BJ (cell line): ENCODE measurements around the gene OR51M1. TPM values are rescaled to one million over a fixed set of nuclear protein-coding genes. Genes with fewer than 3 reads are reported as not detected.
"Not testable (repeated sequence)": the region's sequence is repeated elsewhere in the genome, so short reads cannot be mapped to it uniquely, and the experiment has no call there.

Source experiments
- CTCF ChIA-PET: fragments of 350-600 bp; formaldehyde crosslinking; extraction: SDS; loops from one replicate; lab custom pipeline; 2021; ENCODE audit warnings: antibody characterized with exemption, inconsistent platforms; lab: Yijun Ruan, JAX
- POLR2A ChIA-PET: fragments of 300-600 bp; sonication (Branson Sonifier 250); formaldehyde crosslinking; extraction: SDS; loops from one replicate; lab custom pipeline; 2021; ENCODE audit warnings: antibody characterized with exemption; lab: Charles Lee
- DNase-seq: peaks from one replicate; pipeline ENCODE4 v3.0.0-alpha.2; 2011; ENCODE audit warnings: low read depth
- H3K27me3 ChIP-seq: 2 replicates; pipeline ENCODE4 v1.6.0; 2011; ENCODE audit warnings: low read length; ENCODE audit not compliant: control insufficient read depth, insufficient read depth
- H3K36me3 ChIP-seq: 2 replicates; pipeline ENCODE4 v1.5.1; 2011; ENCODE audit warnings: low read length; ENCODE audit not compliant: control insufficient read depth, insufficient read depth
- H3K4me3 ChIP-seq: 2 replicates; pipeline ENCODE4 v1.5.1; 2011; ENCODE audit warnings: low read depth, mild to moderate bottlenecking, control low read depth, low read length
- CTCF ChIP-seq: IDR thresholded peaks from 2 replicates; pipeline ENCODE4 v1.5.1; 2011; ENCODE audit warnings: low read depth, mild to moderate bottlenecking, control low read depth, inconsistent platforms, low read length, moderate library complexity; ENCODE audit not compliant: insufficient read depth
- polyA minus RNA-seq: library from RNA; depleted of rRNA, polyadenylated mRNA; stranded (reverse); fragments of >200 nt; gene quantifications from 2 replicates; pipeline ENCODE4 v1.2.3, GENCODE V29; 2011; rRNA and poly(A)+ RNA removed
- polyA plus RNA-seq: library from polyadenylated mRNA; depleted of rRNA; stranded (reverse); fragments of >200 nt; gene quantifications from 2 replicates; pipeline ENCODE4 v1.2.3, GENCODE V29; 2011; rRNA removed

Gene OR51M1
- not detected in 2 replicates for polyA plus RNA-seq
- polyA minus RNA-seq = not detected in 2 replicates

- H3K4me3 ChIP-seq = no peak within 1 kb of the TSS
- ChIA-PET CTCF (interaction anchor here (0.9 kb wide), 1 partner anchor 13 kb away, joined by 3 read pairs; no protein-coding TSS in a partner anchor), POLR2A (no interaction called here)
- H3K36me3 ChIP-seq = no peaks in the 10 kb centered on the region
- H3K27me3 ChIP-seq = no peaks in the 10 kb centered on the region
- no peak for TF ChIP-seq CTCF
- no peak for DNase-seq
Measured at GRCh38 chr11:5383576-5383975, at the start of gene OR51M1. OR51M1 (plus strand) TSS chr11:5383812; CDS start chr11:5389399, 5,587 bp downstream.

GRCh38 chr11:5335170-5335569, 48.4 kb upstream of the OR51M1 start:
- H3K36me3 ChIP-seq = no peaks in the 10 kb centered on the region
- no peak overlapping the region for H3K4me3 ChIP-seq
- ChIA-PET POLR2A (no interaction called here), CTCF (interaction anchor here (0.8 kb wide), 1 partner anchor 93 kb away, joined by 3 read pairs; no protein-coding TSS in a partner anchor)
- no peak for DNase-seq
- H3K27me3 ChIP-seq = no peaks in the 10 kb centered on the region
- no peak for TF ChIP-seq CTCF

- TF ChIP-seq CTCF = no peak
- Histone ChIP-seq H3K36me3 (no peaks in the 10 kb centered on the region), H3K27me3 (no peaks in the 10 kb centered on the region), H3K4me3 (no peak overlapping the region)
- no peak for DNase-seq
- POLR2A ChIA-PET = no interaction called here
- CTCF ChIA-PET = interaction anchor here (0.8 kb wide), 1 partner anchor 94 kb away, joined by 3 read pairs; no protein-coding TSS in a partner anchor
Measured at GRCh38 chr11:5336331-5336730, 47.3 kb upstream of the OR51M1 start.

- CTCF ChIA-PET, DNase-seq, H3K27me3 ChIP-seq, H3K4me3 ChIP-seq, H3K36me3 ChIP-seq, POLR2A ChIA-PET: not testable (repeated sequence)
Measured at GRCh38 chr11:5337253-5337652, 46.4 kb upstream of the OR51M1 start.

- CTCF ChIA-PET = no interaction called here
- Histone ChIP-seq H3K36me3 (no peaks in the 10 kb centered on the region), H3K27me3 (no peaks in the 10 kb centered on the region), H3K4me3 (no peak overlapping the region)
- no peak for TF ChIP-seq CTCF
- POLR2A ChIA-PET = no interaction called here
- no peak for DNase-seq
Measured at GRCh38 chr11:5339771-5340322, 43.8 kb upstream of the OR51M1 start.
